ENCODE measurements around the gene SNX17. TPM values are rescaled to one million over a fixed set of nuclear protein-coding genes. Genes with fewer than 3 reads are reported as not detected.

SNX17 gene
- total and polyA plus RNA-seq, 2 of the 13 experiments (the other 11 are each of a cell fraction or from before 2014, with no cell fraction given): 75.0 to 109 TPM

GRCh38 chr2:27370816-27371620, 602 bp downstream of the SNX17 start (continued):
- TF ChIP-seq GTF3A (CRISPR knock-in tag; conservative IDR thresholded peaks at IDR 0.05) (no peak), ZNF550 (CRISPR knock-in tag; IDR thresholded peaks at IDR 0.05; ENCODE audit: borderline replicate concordance) (0 out of 2 replicates have a peak, but pooled peaks have one; percentile 36), BATF2 (CRISPR knock-in tag; IDR thresholded peaks at IDR 0.05) (peak; percentile 70; the same call in 1 of the 2 replicates), MAX (IDR thresholded peaks at IDR 0.05) (peak; percentile 93), CSRNP1 (CRISPR knock-in tag; IDR thresholded peaks at IDR 0.05) (peak; percentile 18; the same call in 1 of the 2 replicates), ZNF768 (CRISPR knock-in tag; IDR thresholded peaks at IDR 0.05) (peak; percentile 47; the same call in 1 of the 2 replicates), KMT2A (CRISPR knock-in tag; IDR thresholded peaks at IDR 0.05) (no peak), NR3C1 (CRISPR knock-in tag; IDR thresholded peaks at IDR 0.05) (no peak), HNRNPH1 (optimal IDR thresholded peaks at IDR 0.05; ENCODE audit: low read depth, low read length) (no peak), KDM5A (IDR thresholded peaks at IDR 0.05; ENCODE audit: borderline replicate concordance, low read length) (peak; percentile 23; the same call in 1 of the 2 replicates), FOXC1 (CRISPR knock-in tag; IDR thresholded peaks at IDR 0.05; ENCODE audit: borderline replicate concordance) (0 out of 2 replicates have a peak, but pooled peaks have one; percentile 31), TEAD2 (CRISPR knock-in tag; IDR thresholded peaks at IDR 0.05) (no peak), PHF21A (CRISPR knock-in tag; IDR thresholded peaks at IDR 0.05) (no peak), ZNF614 (CRISPR knock-in tag; IDR thresholded peaks at IDR 0.05; ENCODE audit: borderline replicate concordance) (no peak), POLR2A (IDR thresholded peaks at IDR 0.05; ENCODE audit: insufficient read depth in 1 of 2, low read depth in 2 of 2, low read length in 2 of 2) (peak in 1 of 2 experiments; percentile 68; a peak in 1 of 4 replicates), NRL (CRISPR knock-in tag; IDR thresholded peaks at IDR 0.05; ENCODE audit: borderline replicate concordance) (peak; percentile 20; the same call in 1 of the 2 replicates), ZNF577 (CRISPR knock-in tag; IDR thresholded peaks at IDR 0.05; ENCODE audit: borderline replicate concordance, low read depth) (0 out of 2 replicates have a peak, but pooled peaks have one; percentile 14), NFKB2 (CRISPR knock-in tag; IDR thresholded peaks at IDR 0.05; ENCODE audit: borderline replicate concordance) (no peak), ZFP37 (CRISPR knock-in tag; IDR thresholded peaks at IDR 0.05; ENCODE audit: borderline replicate concordance) (0 out of 2 replicates have a peak, but pooled peaks have one; percentile 10)
- TF ChIP-seq, protein P1, sequence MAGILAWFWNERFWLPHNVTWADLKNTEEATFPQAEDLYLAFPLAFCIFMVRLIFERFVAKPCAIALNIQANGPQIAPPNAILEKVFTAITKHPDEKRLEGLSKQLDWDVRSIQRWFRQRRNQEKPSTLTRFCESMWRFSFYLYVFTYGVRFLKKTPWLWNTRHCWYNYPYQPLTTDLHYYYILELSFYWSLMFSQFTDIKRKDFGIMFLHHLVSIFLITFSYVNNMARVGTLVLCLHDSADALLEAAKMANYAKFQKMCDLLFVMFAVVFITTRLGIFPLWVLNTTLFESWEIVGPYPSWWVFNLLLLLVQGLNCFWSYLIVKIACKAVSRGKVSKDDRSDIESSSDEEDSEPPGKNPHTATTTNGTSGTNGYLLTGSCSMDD (CRISPR knock-in tag; IDR thresholded peaks at IDR 0.05): peak; percentile 49; the same call in 1 of the 2 replicates
- TF ChIP-seq, protein P2, sequence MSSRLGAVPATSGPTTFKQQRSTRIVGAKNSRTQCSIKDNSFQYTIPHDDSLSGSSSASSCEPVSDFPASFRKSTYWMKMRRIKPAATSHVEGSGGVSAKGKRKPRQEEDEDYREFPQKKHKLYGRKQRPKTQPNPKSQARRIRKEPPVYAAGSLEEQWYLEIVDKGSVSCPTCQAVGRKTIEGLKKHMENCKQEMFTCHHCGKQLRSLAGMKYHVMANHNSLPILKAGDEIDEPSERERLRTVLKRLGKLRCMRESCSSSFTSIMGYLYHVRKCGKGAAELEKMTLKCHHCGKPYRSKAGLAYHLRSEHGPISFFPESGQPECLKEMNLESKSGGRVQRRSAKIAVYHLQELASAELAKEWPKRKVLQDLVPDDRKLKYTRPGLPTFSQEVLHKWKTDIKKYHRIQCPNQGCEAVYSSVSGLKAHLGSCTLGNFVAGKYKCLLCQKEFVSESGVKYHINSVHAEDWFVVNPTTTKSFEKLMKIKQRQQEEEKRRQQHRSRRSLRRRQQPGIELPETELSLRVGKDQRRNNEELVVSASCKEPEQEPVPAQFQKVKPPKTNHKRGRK (CRISPR knock-in tag; IDR thresholded peaks at IDR 0.05): no peak

Data from HepG2 (cell line).